Peyer's patch (tissue), 4 donors: Measurements from ENCODE around the gene PLOD3.

Experiments
- CTCF ChIP-seq, 6 experiments: fragments of 450-650 bp in 4 of 6; fragments of 200-600 bp in 2 of 6; sonication (generic) in 1 of 6; IDR thresholded peaks; one replicate each; pipeline ENCODE4 v1.5.1; 2017 to 2019; ENCODE audit warnings: antibody characterized with exemption in 6 of 6, mild to moderate bottlenecking in 3 of 6, moderate library complexity in 1 of 6
- POLR2A ChIP-seq, 2 donors: fragments of 450-650 bp; IDR thresholded peaks; one replicate each; pipeline ENCODE4 v1.5.1; 2017; ENCODE audit warnings: antibody characterized with exemption in 2 of 2, mild to moderate bottlenecking in 2 of 2, moderate library complexity in 2 of 2

GRCh38 chr7:101156866-101157589 is 60.4 kb downstream of the PLOD3 start:
- TF ChIP-seq CTCF (IDR thresholded peaks at IDR 0.05) (no peak), POLR2A (IDR thresholded peaks at IDR 0.05) (no peak)
